Transverse colon (tissue), 3 donors: ENCODE measurements around the gene FRG1.
"Not testable (repeated sequence)": the region's sequence is repeated elsewhere in the genome, so short reads cannot be mapped to it uniquely, and the experiment has no call there.

ENCODE experiments used
- CTCF ChIP-seq, 5 experiments: fragments of 200-600 bp in 3 of 5; fragments of 450-650 bp in 2 of 5; sonication (generic) in 3 of 5; IDR thresholded peaks; 1 replicate in 2 of 5; 2 replicates in 3 of 5; pipeline ENCODE4 v1.5.1; 2016 to 2017; ENCODE audit warnings: antibody characterized with exemption in 5 of 5, inconsistent platforms in 3 of 5, mild to moderate bottlenecking in 2 of 5, moderate library complexity in 1 of 5
- EP300 ChIP-seq: sonication (generic); formaldehyde crosslinking; IDR thresholded peaks from one replicate; pipeline ENCODE4 v1.6.1; 2017; ENCODE audit warnings: antibody characterized with exemption, low read depth
- POLR2A ChIP-seq: fragments of 450-650 bp; IDR thresholded peaks from one replicate; pipeline ENCODE4 v1.6.1; 2016; ENCODE audit warnings: antibody characterized with exemption, mild to moderate bottlenecking, moderate library complexity

GRCh38 chr4:189946906-189947305, 6.2 kb downstream of the FRG1 start:
- not testable (repeated sequence) for TF ChIP-seq CTCF (IDR thresholded peaks at IDR 0.05); EP300; POLR2A
